Activated CD4-positive, alpha-beta T cell treated with anti-CD3 and anti-CD28 coated beads for 48 hours (primary cell): Measurements from ENCODE around the gene KMT2E.
"Not testable (repeated sequence)": the region's sequence is repeated elsewhere in the genome, so short reads cannot be mapped to it uniquely, and the experiment has no call there.

Experiments used
- DNase-seq: peaks from one replicate; pipeline ENCODE4 v3.0.0-alpha.2; 2020

Gene KMT2E, protein sequence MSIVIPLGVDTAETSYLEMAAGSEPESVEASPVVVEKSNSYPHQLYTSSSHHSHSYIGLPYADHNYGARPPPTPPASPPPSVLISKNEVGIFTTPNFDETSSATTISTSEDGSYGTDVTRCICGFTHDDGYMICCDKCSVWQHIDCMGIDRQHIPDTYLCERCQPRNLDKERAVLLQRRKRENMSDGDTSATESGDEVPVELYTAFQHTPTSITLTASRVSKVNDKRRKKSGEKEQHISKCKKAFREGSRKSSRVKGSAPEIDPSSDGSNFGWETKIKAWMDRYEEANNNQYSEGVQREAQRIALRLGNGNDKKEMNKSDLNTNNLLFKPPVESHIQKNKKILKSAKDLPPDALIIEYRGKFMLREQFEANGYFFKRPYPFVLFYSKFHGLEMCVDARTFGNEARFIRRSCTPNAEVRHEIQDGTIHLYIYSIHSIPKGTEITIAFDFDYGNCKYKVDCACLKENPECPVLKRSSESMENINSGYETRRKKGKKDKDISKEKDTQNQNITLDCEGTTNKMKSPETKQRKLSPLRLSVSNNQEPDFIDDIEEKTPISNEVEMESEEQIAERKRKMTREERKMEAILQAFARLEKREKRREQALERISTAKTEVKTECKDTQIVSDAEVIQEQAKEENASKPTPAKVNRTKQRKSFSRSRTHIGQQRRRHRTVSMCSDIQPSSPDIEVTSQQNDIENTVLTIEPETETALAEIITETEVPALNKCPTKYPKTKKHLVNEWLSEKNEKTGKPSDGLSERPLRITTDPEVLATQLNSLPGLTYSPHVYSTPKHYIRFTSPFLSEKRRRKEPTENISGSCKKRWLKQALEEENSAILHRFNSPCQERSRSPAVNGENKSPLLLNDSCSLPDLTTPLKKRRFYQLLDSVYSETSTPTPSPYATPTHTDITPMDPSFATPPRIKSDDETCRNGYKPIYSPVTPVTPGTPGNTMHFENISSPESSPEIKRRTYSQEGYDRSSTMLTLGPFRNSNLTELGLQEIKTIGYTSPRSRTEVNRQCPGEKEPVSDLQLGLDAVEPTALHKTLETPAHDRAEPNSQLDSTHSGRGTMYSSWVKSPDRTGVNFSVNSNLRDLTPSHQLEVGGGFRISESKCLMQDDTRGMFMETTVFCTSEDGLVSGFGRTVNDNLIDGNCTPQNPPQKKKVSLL (N-terminal part only)

DNA sequence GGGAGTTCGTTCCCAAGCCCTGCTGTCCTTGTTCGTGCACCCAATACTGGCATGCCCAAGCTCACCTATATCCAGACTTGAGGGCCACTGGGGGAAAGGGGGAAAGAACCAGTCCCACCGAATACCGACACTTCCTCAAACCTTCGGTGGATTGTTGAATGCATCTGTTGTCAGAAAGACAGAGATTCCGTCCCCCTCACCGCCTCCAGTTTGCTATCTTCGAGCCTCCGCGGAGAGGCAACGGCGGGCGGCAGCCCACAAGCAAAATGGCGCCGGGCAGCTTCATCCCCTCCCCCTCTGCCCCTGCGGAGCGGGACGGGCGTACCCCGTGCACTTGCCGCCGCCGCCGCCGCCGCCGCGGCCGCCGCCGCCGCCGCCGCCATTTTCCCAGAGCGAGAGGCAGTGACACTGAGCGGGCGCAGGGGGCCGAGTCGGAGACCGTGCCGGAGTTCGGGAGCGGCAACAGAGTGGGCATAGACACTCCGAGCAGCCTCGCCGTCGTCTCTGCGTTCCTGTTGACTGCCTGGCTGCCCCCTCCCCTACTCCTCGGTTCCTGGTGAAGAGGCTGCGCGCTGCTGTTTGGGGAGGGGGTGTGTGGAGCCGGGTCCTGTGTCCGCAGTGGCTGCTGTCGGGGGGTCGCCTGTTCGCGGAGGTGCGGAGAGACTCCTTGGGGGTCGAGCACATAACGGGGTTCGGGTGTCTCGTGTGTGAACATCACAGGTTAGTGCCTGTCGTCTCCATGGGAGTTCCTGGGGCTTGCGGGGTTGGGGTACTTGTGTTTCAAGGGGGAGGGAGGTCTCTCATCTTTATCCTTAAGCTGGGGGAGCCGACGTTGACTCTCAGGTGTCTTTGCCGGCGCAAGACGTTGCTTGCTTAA, at the start of gene KMT2E:
KMT2E (plus strand) TSS at position 390 of the 877 bp plus-strand sequence. CDS start 26,748 bp downstream, outside the sequence.
- peak; percentile 94 for DNase-seq

DNA sequence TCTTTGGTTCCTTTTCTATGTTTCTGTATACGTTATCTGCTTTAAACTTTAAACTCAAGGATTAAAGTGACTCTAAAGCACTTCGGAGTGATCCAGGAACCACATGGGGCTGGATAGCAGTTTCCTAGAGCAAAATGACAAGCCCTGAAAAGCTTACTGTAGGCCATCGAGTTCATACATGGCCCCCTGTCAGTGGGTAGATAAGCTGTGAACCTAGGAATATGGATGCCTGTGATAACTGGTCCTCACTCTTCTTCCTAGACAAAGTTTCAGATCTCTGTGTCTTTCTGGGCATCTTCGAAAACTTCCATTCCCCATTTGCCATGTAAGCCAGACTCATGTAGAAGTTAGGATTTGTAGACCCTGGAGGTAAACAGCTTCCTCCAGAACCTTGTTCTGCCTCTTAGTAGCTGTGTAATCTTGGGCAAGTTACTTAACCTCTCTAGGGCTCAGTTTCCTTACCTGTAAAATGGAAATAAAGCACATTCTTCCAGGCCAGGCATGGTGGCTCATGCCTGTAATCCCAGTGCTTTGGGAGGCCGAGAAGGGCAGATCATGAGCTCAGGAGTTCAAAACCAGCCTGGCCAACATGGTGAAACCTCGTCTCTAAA, 49.3 kb upstream of the KMT2E start:
- no peak for DNase-seq

DNA sequence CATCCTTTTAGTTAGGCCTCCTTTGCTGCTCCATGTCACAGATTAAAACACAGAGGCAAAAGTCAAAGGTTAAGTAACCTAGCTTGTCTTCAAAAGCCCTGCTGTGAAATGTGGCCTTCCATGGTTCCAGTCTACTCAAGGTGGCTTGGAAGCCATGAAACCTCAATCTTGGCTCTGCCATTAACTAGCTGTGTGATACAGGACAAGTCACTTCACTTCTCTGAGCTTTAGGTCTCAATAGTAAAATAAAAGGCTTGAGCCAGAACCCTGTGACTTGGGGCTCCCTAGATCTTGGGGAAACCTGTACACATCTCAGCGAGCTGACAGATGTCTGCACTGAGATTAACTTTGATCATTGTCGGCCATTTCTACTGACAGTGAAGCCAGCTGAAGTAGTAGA, 48.0 kb upstream of the KMT2E start:
- DNase-seq = no peak

DNA sequence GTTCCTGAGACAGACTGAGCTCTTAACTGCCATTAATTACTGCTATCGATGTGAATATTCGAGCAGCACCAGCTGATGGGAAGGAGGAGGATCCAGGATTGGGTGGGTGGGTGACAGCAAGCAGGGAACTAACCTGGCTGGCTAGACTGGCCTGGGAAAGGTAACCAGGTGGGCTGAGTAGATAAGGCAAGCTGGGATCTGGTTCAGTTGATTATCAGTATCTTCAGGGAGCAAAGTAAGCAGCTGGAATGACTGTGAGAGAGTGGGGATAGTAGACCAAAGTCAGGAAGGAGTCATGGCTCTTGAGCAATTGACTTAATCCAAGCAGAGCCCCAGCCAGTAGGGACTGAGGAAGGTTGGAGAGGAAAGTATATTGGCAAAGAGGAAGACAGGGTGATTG, 46.9 kb upstream of the KMT2E start:
- no peak for DNase-seq

DNA sequence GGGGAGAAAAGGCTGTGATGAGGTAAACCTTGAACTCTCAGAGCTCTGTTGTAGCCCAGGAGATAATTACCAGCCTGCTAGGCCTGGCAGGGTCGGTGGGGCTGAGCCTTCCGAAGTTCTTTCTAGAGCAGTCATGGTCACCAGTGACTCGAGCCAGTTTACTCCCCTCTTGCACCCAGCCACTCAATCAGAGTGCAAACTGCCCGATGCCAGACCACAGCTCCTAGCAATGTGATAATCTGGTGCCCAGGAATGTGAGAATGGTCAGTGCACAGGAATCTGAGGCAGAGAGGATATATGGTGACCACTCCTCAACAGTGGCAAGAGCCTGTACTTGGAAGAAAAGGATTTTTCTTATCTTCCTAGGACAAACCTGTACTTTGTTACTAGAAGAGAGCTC, 46.4 kb upstream of the KMT2E start:
- DNase-seq = no peak

DNA sequence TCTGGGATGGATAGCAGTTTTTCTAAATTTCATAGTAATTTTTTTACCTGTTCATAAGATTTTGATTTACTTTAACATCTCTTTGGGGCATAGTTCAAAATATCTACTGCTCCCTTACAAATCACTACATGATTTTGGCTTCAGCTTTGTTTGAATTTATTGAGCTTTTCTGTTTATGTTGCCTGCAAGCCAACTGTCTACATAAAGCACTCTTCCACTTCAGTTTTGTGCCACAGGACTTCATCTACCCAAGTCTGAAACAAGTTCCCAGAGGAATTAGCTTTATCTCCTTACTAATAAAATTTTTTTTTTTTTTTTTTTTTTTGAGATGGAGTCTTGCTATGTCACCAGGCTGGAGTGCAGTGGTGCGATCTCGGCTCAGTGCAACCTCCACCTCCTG, 45.4 kb upstream of the KMT2E start:
- no peak for DNase-seq

DNA sequence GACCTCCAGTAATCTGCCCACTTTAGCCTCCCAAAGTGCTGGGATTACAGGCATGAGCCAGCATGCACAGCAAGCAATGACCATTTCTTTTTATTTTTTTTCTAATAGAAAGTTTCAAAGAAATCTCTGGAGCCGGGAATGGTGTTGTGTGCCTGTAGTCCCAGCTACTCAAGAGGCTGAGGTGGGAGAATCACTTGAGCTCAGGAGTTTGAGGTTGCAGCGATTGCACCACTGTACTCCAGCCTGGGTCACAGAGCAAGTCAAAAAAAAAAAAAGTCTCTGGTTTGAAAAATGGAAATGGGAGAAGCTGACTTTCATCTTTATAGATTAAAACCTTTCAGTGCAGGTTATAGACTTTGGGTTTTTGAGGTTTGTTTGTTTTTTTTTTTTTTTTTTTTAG, 44.8 kb upstream of the KMT2E start:
- DNase-seq = no peak

DNA sequence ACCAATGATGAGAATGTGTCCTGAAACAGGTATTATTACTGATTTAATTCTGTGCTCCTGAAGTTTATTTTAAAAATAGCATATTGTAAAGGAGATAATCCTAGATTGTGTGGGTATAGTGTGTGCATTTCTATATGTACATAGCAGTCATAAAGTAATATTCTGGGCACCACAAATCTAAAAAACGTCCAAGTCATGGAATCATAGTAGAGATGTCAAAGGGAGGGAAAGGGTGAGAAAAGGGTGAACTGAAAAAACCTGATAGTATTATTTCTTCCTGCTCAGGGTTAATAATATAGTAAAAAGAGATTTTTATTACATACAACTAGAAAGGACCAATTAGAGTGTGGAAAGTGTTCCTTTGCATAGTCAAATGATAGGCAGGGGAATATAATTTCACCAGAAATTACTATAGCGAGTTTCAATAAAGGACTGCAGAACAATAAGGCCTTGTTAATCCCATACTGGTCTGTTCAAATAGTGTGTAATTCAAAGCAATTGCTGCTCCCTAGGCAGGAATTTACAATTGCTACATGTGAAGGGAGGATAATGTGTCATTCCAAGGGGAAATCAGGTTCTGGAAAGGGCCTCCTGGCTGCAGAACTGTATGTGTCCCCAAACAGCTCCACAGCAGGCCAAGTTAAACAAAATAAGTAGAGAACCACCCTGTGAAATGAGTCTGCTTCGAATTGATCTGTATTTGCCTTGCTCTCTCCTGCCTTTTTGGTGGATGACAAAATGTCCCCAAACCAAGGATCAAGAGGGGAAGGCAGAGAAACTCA, 42.5 kb upstream of the KMT2E start:
- DNase-seq = no peak

DNA sequence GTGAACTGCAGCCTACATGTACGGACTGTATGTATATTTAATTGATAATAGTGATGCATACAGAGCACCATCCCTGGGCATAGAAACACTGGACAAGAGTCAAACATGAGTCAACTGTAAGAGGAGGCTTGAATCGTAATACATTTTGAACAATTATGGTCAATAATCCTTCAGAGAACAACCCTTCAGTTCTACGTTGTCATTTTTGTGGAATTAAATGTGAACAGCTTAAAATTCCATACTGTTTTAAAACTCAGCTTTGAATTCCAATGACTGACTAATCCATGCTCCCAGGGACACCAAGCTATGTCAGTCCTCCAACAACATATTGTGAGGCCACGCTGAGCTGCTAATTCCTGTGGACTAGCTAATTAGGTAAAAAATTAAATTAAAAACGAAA, 41.5 kb upstream of the KMT2E start:
- DNase-seq = no peak

DNA sequence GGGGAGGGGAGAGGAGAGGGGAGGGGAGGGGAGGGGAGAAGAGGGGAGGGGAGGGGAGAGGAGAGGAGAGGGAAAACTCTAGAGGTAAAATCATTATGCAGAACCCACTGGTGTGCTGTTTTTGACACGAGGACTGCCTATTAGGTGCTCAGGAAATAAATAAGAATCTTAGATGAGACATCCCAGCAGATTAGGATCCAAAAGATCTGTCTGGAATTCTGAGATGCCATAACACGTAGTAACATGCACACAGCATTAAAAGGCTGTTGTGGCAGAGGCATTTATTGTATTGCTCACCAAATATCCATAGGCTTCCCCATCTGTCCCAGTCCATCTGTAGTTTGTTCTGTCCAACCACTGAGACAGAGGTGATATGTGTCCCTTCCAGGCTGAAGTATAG, 40.8 kb upstream of the KMT2E start:
- no peak for DNase-seq

DNA sequence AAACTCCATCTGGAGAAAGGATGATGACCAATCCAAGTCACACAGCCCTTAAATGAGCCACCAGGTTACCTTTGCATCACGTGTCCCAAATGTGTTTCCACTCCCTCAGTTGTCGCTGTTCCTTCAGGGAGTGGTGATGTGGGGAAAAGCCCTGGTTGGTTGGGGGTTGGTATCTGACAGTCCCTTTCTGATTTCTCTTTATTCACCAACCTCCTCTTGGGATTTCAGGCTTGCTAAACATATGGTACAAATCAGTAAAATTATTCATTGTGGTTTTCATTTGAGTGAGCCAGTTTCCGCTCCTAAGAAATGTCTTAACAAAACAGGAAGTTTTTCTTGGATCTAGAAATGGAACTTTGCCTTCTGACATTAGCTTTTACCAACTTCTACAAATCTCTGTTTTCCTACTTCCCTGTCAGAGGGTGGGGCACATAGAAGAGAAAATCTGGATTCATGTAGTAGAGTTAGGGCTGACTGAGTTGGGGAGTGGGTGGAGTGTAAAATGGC, 40.0 kb upstream of the KMT2E start:
- no peak for DNase-seq

DNA sequence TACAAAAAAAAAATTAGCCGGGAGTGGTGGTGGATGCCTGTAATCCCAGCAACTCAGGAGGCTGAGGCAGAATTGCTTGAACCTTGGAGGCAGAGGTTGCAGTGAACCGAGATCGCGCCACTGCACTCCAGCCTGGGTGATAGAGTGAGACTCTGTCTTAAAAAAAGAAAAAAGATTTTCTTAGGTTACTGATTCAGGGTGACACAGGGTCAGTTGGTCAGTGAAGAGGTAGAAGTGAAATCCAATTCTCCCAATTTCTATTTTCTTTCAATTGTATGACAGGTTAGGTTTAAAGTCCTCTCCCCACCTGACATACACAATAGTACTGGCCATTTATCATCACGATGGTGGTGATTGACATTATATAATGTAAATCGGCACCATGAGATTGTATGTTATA, 38.5 kb upstream of the KMT2E start:
- not testable (repeated sequence) for DNase-seq

DNA sequence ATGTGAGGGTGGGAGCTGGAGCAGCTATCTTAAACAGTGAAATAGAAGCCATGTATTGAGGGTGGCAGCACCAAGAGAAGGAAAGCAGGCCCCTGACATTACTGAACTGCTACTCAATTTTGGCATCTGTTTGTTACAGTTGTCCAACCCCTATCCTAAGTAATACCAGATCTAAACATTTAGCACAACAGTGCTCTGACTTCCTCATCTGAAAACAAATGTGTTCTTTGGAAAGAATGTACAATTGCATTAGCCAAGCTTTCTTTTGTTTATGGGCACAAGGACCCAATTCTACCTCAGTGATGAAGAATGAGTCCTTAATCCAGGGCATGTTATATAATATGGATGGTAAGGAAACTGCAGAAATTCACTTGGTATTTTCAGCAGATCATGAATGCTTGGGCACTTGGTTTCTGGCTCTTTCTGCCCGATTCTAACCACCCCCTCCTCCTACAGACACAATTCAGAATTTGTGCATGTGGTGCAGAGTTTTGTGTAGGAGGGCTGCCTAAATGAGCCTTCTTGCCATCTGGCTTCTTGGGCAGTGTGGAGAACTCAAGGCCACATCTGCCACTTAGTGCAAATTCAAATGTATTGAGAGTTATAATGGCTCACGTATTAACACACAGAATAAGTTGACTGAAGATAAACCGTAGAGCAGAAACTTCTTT, 36.9 kb upstream of the KMT2E start:
- DNase-seq = no peak

DNA sequence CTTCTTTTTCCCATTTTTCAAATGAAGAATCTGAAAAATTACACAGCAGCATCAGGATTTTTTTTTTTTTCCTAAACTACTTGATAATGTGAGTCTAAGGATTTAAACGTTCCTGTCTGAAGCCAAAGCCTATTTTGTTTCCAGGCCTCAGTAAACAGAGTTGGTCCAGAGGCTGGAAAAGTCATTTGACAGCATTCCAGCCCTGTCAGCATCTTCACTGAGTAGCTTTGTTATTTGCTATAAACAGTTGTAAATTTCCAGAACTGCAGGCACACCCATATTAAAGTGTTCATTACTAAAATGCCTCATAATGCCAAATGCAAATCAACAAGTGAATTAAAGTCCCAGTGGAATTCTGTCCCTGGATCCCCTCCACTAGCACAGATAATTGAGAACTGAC, 35.5 kb upstream of the KMT2E start:
- DNase-seq = no peak

DNA sequence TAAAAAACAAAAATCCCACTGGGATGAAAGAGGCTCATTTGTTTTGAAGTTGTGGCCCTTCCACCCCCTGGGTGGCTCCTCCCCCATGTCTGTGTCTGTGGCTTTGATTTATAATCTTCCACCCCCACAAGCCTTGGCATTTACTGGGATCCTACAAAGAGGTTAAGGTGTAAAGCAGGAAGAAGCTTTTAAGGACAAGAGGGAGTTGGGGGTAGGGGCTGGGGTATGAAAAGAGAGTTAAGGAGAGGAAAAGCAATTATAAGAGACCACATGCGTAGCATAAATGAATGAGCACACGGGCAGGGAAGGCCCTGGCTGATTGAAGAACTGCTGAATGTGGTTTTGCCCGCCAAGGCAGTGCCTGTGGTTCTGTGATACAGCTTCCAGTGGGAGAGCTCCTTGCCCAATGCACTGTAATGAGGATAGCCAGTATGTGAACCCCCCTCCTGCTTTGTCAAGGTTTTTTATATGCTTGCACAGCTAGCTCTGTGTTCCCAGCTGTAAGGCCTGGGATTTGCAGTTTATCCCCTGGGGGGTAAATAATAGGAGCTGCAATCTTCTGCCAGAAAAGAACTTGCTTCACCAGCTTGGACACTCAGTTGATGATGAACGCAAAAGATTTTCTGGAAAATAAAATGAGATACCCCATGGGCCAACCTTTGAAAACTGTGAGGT, 34.7 kb upstream of the KMT2E start:
- DNase-seq = no peak

DNA sequence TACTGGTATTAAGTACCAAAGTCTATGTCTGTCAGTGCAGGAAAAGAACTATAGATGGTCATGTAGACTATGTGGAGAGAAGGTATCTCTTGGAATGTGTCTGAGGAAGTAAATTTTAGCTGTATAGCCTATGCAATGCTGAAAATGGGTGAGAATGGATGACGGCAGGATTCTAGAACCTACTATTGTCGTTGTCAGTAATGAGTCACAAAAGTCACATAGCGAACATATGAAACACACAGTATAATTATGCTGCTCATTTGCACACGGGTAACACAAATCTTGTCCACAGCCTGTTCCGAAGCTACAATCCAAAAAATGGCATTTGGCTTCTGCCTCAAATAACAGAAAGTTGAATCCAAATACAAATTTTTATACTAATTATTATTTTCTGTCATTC, 33.6 kb upstream of the KMT2E start:
- no peak for DNase-seq

DNA sequence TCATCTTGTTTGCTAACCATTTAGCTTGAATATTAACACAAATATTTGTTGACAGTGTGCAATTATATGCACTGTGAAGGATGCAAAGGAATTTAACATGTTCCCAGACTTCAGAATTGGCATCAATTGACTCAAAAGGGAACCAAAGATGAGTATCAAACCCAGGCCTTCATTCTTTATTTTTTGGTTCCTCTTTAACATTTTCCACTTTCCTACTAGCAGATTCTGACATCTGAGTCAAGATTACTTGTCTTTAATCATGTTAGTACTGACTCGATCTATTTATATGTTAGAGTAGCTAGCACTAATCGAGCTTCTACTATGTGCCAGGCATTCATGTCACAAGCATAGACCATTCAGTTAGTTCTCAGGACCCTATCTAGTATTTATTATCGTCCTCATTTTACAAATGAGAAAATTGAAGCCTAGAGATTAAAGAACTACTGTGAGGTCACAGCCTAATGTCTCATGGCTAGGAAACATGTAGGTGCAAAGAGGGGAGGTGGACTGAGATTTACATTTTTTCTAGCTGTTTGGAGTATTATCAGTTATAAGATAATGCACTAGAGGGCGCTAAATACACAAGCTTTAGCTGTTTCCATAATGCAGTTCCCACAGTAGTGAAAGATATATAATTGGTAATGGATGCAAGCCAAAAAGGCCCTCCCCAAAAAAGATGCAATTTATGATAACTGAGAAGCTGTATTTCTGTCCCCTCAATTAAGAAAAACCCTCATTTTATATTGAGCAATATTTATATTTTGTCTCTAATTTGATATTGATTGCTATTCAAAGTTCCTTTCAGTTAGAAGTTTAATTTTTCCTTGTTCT, 32.9 kb upstream of the KMT2E start:
- no peak for DNase-seq

DNA sequence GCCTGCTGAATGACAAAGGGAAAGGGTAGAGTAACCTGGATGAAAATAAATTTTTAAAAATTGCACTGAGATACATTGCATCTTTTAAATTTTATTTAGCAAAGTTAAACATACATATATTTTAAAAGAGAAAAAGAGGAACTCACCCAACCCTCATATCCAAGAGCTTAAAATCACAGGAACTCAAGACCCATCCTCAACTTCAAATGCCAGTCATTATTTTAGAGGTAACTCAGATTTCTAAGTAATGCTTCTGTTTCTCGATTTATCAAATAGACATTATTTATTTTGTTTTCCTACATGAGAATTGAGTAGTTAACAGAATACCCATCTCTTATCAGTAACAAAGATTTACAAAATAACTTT, 32.4 kb upstream of the KMT2E start:
- no peak for DNase-seq
